Panc1 (cell line): ENCODE results near the gene MRGPRE. TPM values are rescaled to one million over a fixed set of nuclear protein-coding genes. Genes with fewer than 3 reads are reported as not detected.

Experiments
- ATAC-seq: fragments of 200-7000 bp; cut with Tn5 transposase; 2 replicates; pipeline ENCODE4 v1.9.1; 2020; ENCODE audit warnings: mild to moderate bottlenecking, moderate library complexity
- BruUV-seq: library from RNA; stranded (reverse); fragments of 400-500 nt; replicated peaks from 2 replicates; lab custom pipeline; 2021; lab: Mats Ljungman, UMichigan
- CTCF ChIA-PET: fragments of 300-600 bp; sonication (Branson Sonifier 250); formaldehyde crosslinking; loops from one replicate; lab custom pipeline; 2022; ENCODE audit warnings: antibody characterized with exemption; lab: Charles Lee
- POLR2A ChIA-PET: fragments of 300-600 bp; sonication (Branson Sonifier 250); formaldehyde crosslinking; loops from one replicate; lab custom pipeline; 2022; ENCODE audit warnings: antibody characterized with exemption; lab: Charles Lee
- DNase-seq: peaks from one replicate; pipeline ENCODE4 v3.0.0-alpha.2; 2010; ENCODE audit warnings: low read depth, low spot score
- H3K27ac ChIP-seq: 2 replicates; pipeline ENCODE4 v1.5.1; 2011; ENCODE audit warnings: mild to moderate bottlenecking, low read length, inconsistent platforms
- H3K27me3 ChIP-seq: fragments of 200-500 bp; sonication (Bioruptor generic); 2 replicates; pipeline ENCODE4 v1.6.0; 2014; ENCODE audit warnings: low read length, inconsistent platforms; ENCODE audit not compliant: control insufficient read depth, insufficient read depth
- H3K36me3 ChIP-seq: fragments of 200-500 bp; sonication (Bioruptor generic); 2 replicates; pipeline ENCODE4 v1.5.1; 2014; ENCODE audit warnings: inconsistent platforms, mild to moderate bottlenecking, low read length, moderate library complexity; ENCODE audit not compliant: control insufficient read depth, insufficient read depth
- H3K4me1 ChIP-seq: 2 replicates; pipeline ENCODE4 v1.5.1; 2011; ENCODE audit warnings: inconsistent platforms, mild to moderate bottlenecking, low read length, moderate library complexity; ENCODE audit not compliant: control insufficient read depth, insufficient read depth
- H3K4me3 ChIP-seq, 2 experiments: 2 replicates each; pipeline ENCODE4 v1.5.1; 2011 to 2012; ENCODE audit warnings: low read depth in 2 of 2, low read length in 2 of 2, mild to moderate bottlenecking in 2 of 2, inconsistent platforms in 1 of 2, moderate library complexity in 1 of 2
- H3K9me3 ChIP-seq: fragments of 200-500 bp; sonication (Bioruptor generic); 2 replicates; pipeline ENCODE4 v1.5.1; 2014; ENCODE audit warnings: low read depth, mild to moderate bottlenecking, inconsistent platforms, low read length, moderate library complexity; ENCODE audit not compliant: control insufficient read depth, insufficient read depth
- CTCF ChIP-seq: fragments of 450-650 bp; IDR thresholded peaks from 2 replicates; pipeline ENCODE4 v1.5.1; 2017; ENCODE audit warnings: mild to moderate bottlenecking
- POLR2AphosphoS5 ChIP-seq: IDR thresholded peaks from 2 replicates; pipeline ENCODE4 v1.6.1; 2012; ENCODE audit warnings: mild to moderate bottlenecking, low read depth, low read length, moderate library complexity
- REST ChIP-seq, 2 experiments: IDR thresholded peaks; 2 replicates each; pipeline ENCODE4 v1.6.1; 2011 to 2012; ENCODE audit warnings: low read depth in 2 of 2, control low read depth in 1 of 2, low read length in 1 of 2, mild to moderate bottlenecking in 1 of 2, moderate library complexity in 1 of 2; ENCODE audit not compliant: insufficient read depth in 1 of 2
- SIN3A ChIP-seq: IDR thresholded peaks from 2 replicates; pipeline ENCODE4 v1.6.1; 2012; ENCODE audit warnings: low read depth, mild to moderate bottlenecking, low read length, moderate library complexity, borderline replicate concordance; ENCODE audit not compliant: insufficient read depth
- TCF7L2 ChIP-seq: IDR thresholded peaks from 2 replicates; pipeline ENCODE4 v1.6.1; 2011; ENCODE audit warnings: mild to moderate bottlenecking, low read depth, low read length, inconsistent platforms
- in situ Hi-C: cut with HindIII; loops from 2 replicates; pipeline ENCODE4 v1.10.0; 2016; ENCODE audit warnings: low sequenced_read_pairs, low pct_unique_long_range_greater_than_20kb
- intact Hi-C: fragments of 100-400 bp; cut with micrococcal nuclease; formaldehyde crosslinking; loops from one replicate; pipeline ENCODE4 v1.10.0; 2022; ENCODE audit not compliant: unreplicated experiment
- total RNA-seq: library from RNA; stranded (reverse); gene quantifications from one replicate; pipeline ENCODE4 v1.2.1, GENCODE V29; 2021; ENCODE audit not compliant: unreplicated experiment

The MRGPRE gene
- total RNA-seq, 1 experiment from 2014 or later, result 0.13 TPM

GRCh38 chr11:3215346-3216026 lies 16.7 kb downstream of the MRGPRE start:
- DNase-seq (no peak), ATAC-seq (no peak)
- ChIA-PET POLR2A (interaction anchor here (0.6 kb wide), 1 partner anchor 224 kb away, joined by 3 read pairs; the partner anchor contains the start of gene NAP1L4), CTCF (interaction anchor here (0.8 to 1.6 kb wide), 2 partner anchors 176 to 178 kb away, joined by 3 to 5 read pairs; no protein-coding TSS in a partner anchor)
- peaks cover 28% of the 10 kb centered on the region for H3K27me3 ChIP-seq
- no peaks in the 10 kb centered on the region for H3K36me3 ChIP-seq
- intact Hi-C loops (no loop called here), in situ Hi-C loops (no loop called here)
- no TSS peak for BruUV-seq
- no peaks in the 10 kb centered on the region for H3K9me3 ChIP-seq
- H3K4me1 ChIP-seq, result peaks cover 11% of the 10 kb centered on the region
- no peak overlapping the region for H3K27ac ChIP-seq
- TF ChIP-seq POLR2AphosphoS5 (no peak), REST (IDR thresholded peaks at IDR 0.05; ENCODE audit: insufficient read depth in 1 of 2, low read depth in 2 of 2, low read length in 1 of 2) (no peak), SIN3A (no peak), CTCF (no peak), TCF7L2 (no peak)
- H3K4me3 ChIP-seq, result no peak overlapping the region

GRCh38 chr11:3214420-3214699 lies 17.9 kb downstream of the MRGPRE start:
- intact Hi-C loops (no loop called here), in situ Hi-C loops (no loop called here)
- BruUV-seq, result no TSS peak
- TF ChIP-seq TCF7L2, result no peak
- no peak for TF ChIP-seq SIN3A
- no peak for TF ChIP-seq REST (IDR thresholded peaks at IDR 0.05; ENCODE audit: insufficient read depth in 1 of 2, low read depth in 2 of 2, low read length in 1 of 2)
- TF ChIP-seq POLR2AphosphoS5, result no peak
- TF ChIP-seq CTCF, result no peak
- ATAC-seq, result no peak
- peaks cover 11% of the 10 kb centered on the region for H3K4me1 ChIP-seq
- no peak overlapping the region for H3K4me3 ChIP-seq
- H3K36me3 ChIP-seq, result no peaks in the 10 kb centered on the region
- H3K9me3 ChIP-seq, result no peaks in the 10 kb centered on the region
- ChIA-PET POLR2A (no interaction called here), CTCF (interaction anchor here (1.1 kb wide), 1 partner anchor 53 kb away, joined by 3 read pairs; no protein-coding TSS in a partner anchor)
- peaks cover 28% of the 10 kb centered on the region for H3K27me3 ChIP-seq
- no peak overlapping the region for H3K27ac ChIP-seq
- DNase-seq, result no peak
